OCI-LY1 (cell line): Measurements from ENCODE around the gene ZNF836.
"Not testable (repeated sequence)": the region's sequence is repeated elsewhere in the genome, so short reads cannot be mapped to it uniquely, and the experiment has no call there.

Experiments used
- CTCF ChIP-seq: fragments of 200-600 bp; sonication (generic), shearing (Covaris generic); IDR thresholded peaks from 2 replicates; pipeline ENCODE4 v1.5.1; 2017; ENCODE audit warnings: mild to moderate bottlenecking, antibody characterized with exemption, low read length, moderate library complexity, mixed read lengths
- EZH2 ChIP-seq: fragments of 200-600 bp; sonication (generic), shearing (Covaris generic); IDR thresholded peaks from 2 replicates; pipeline ENCODE4 v1.8.0; 2017; ENCODE audit warnings: borderline replicate concordance, mixed run types, mild to moderate bottlenecking, antibody characterized with exemption, low read length, moderate library complexity, mixed read lengths

GRCh38 chr19:52200755-52201391 is 29.5 kb upstream of the ZNF836 start:
- TF ChIP-seq CTCF, EZH2: not testable (repeated sequence)
